IMR-90 (cell line): ENCODE data around the gene FAM217B. TPM values are rescaled to one million over a fixed set of nuclear protein-coding genes. Genes with fewer than 3 reads are reported as not detected.

Experiments used
- ATAC-seq: fragments of 200-7000 bp; cut with Tn5 transposase; 2 replicates; pipeline ENCODE4 v1.9.1; 2020; ENCODE audit warnings: low read depth, mild to moderate bottlenecking, moderate library complexity
- BruUV-seq: library from RNA; stranded (reverse); fragments of 400-500 nt; replicated peaks from 2 replicates; lab custom pipeline; 2021; lab: Mats Ljungman, UMichigan
- CTCF ChIA-PET: fragments of 300-600 bp; formaldehyde crosslinking; extraction: SDS; loops from one replicate; lab custom pipeline; 2021; ENCODE audit warnings: antibody characterized with exemption; lab: Yijun Ruan, JAX
- POLR2A ChIA-PET: fragments of 300-600 bp; sonication (Branson Sonifier 250); formaldehyde crosslinking; loops from one replicate; lab custom pipeline; 2022; ENCODE audit warnings: antibody characterized with exemption; ENCODE audit not compliant: unreplicated experiment; lab: Charles Lee
- DNase-seq: peaks from one replicate; pipeline ENCODE4 v3.0.0; 2013
- H2AFZ ChIP-seq: replicated peaks from 2 replicates; pipeline ENCODE3; 2013; ENCODE audit warnings: low read length, mild to moderate bottlenecking; ENCODE audit not compliant: poor library complexity
- H2AK5ac ChIP-seq: 2 replicates; pipeline ENCODE4 v1.6.1; 2013; ENCODE audit warnings: low read depth, low read length, inconsistent platforms
- H2AK9ac ChIP-seq: replicated peaks from 2 replicates; pipeline ENCODE3; 2013; ENCODE audit warnings: mild to moderate bottlenecking, low read depth, low read length, moderate library complexity; ENCODE audit not compliant: poor library complexity
- H2BK120ac ChIP-seq: 2 replicates; pipeline ENCODE4 v1.6.1; 2013; ENCODE audit warnings: low read depth, low read length, inconsistent platforms
- H2BK15ac ChIP-seq: 3 replicates; pipeline ENCODE4 v1.6.1; 2013; ENCODE audit warnings: low read depth, low read length, inconsistent platforms
- H2BK20ac ChIP-seq: 2 replicates; pipeline ENCODE4 v1.6.1; 2013; ENCODE audit warnings: low read depth, mild to moderate bottlenecking, inconsistent platforms, low read length, moderate library complexity
- H2BK5ac ChIP-seq: 2 replicates; pipeline ENCODE4 v1.6.1; 2013; ENCODE audit warnings: mild to moderate bottlenecking, low read depth, low read length, inconsistent platforms; ENCODE audit not compliant: poor library complexity, severe bottlenecking
- H3K14ac ChIP-seq: replicated peaks from 2 replicates; pipeline ENCODE4 v1.6.1; 2013; ENCODE audit warnings: low read depth, low read length, inconsistent platforms
- H3K18ac ChIP-seq: 2 replicates; pipeline ENCODE4 v1.6.1; 2013; ENCODE audit warnings: low read depth, low read length, control low read depth
- H3K23ac ChIP-seq: 2 replicates; pipeline ENCODE4 v1.6.1; 2013; ENCODE audit warnings: low read depth, low read length, inconsistent platforms
- H3K27ac ChIP-seq: 2 replicates; pipeline ENCODE4 v1.5.1; 2013; ENCODE audit warnings: mild to moderate bottlenecking, control low read depth, low read length; ENCODE audit not compliant: insufficient read depth
- H3K27me3 ChIP-seq: 2 replicates; pipeline ENCODE4 v1.6.1; 2013; ENCODE audit warnings: low read length; ENCODE audit not compliant: control insufficient read depth, insufficient read depth
- H3K36me3 ChIP-seq: 2 replicates; pipeline ENCODE4 v1.6.1; 2013; ENCODE audit warnings: low read length, mixed read lengths; ENCODE audit not compliant: control insufficient read depth, insufficient read depth
- H3K4ac ChIP-seq: 2 replicates; pipeline ENCODE4 v1.6.1; 2013; ENCODE audit warnings: low read depth, low read length, inconsistent platforms
- H3K4me1 ChIP-seq: 2 replicates; pipeline ENCODE4 v1.6.1; 2013; ENCODE audit warnings: low read length, mixed read lengths; ENCODE audit not compliant: control insufficient read depth, insufficient read depth
- H3K4me2 ChIP-seq: 2 replicates; pipeline ENCODE4 v1.6.1; 2013; ENCODE audit warnings: low read depth, mild to moderate bottlenecking, control low read depth, low read length, moderate library complexity
- H3K4me3 ChIP-seq: 2 replicates; pipeline ENCODE4 v1.5.1; 2013; ENCODE audit warnings: low read depth, mild to moderate bottlenecking, control low read depth, low read length, moderate library complexity; ENCODE audit not compliant: insufficient read depth
- H3K56ac ChIP-seq: 2 replicates; pipeline ENCODE4 v1.6.1; 2013; ENCODE audit warnings: low read length, inconsistent platforms; ENCODE audit not compliant: insufficient read depth; ENCODE audit errors: extremely low read depth
- H3K79me1 ChIP-seq, 2 experiments: 2 replicates each; pipeline ENCODE4 v1.6.1; 2013; ENCODE audit warnings: low read length in 2 of 2, inconsistent platforms in 1 of 2, low read depth in 1 of 2
- H3K9ac ChIP-seq: 2 replicates; pipeline ENCODE4 v1.6.1; 2013; ENCODE audit warnings: low read depth, low read length, control low read depth
- H3K9me1 ChIP-seq: 2 replicates; pipeline ENCODE4 v1.6.1; 2013; ENCODE audit warnings: low read length, inconsistent platforms; ENCODE audit not compliant: insufficient read depth
- H3K9me3 ChIP-seq: 2 replicates; pipeline ENCODE4 v1.6.1; 2013; ENCODE audit warnings: low read length; ENCODE audit not compliant: control insufficient read depth, insufficient read depth
- H4K20me1 ChIP-seq: 2 replicates; pipeline ENCODE4 v1.6.1; 2013; ENCODE audit warnings: low read length, inconsistent platforms; ENCODE audit not compliant: insufficient read depth
- H4K5ac ChIP-seq: 2 replicates; pipeline ENCODE4 v1.6.1; 2013; ENCODE audit warnings: mild to moderate bottlenecking, low read depth, low read length, control low read depth
- H4K8ac ChIP-seq, 2 experiments: 2 replicates each; pipeline ENCODE4 v1.6.1; 2013; ENCODE audit warnings: low read depth in 2 of 2, low read length in 2 of 2, control low read depth in 1 of 2, inconsistent platforms in 1 of 2
- H4K91ac ChIP-seq: 2 replicates; pipeline ENCODE4 v1.6.1; 2013; ENCODE audit warnings: low read depth, low read length, inconsistent platforms; ENCODE audit not compliant: insufficient read depth
- BHLHE40 ChIP-seq: fragments of 150-350 bp; IDR thresholded peaks from 2 replicates; pipeline ENCODE4 v1.6.1; 2016; ENCODE audit warnings: mild to moderate bottlenecking, low read depth, low read length
- CEBPB ChIP-seq: IDR thresholded peaks from 2 replicates; pipeline ENCODE4 v1.6.1; 2012; ENCODE audit warnings: low read depth, low read length, improper control_type of control experiment
- CHD1 ChIP-seq: IDR thresholded peaks from 2 replicates; pipeline ENCODE4 v1.6.1; 2012; ENCODE audit warnings: low read depth, low read length, improper control_type of control experiment
- FOS ChIP-seq: fragments of 150-350 bp; IDR thresholded peaks from 2 replicates; pipeline ENCODE4 v1.6.1; 2016; ENCODE audit warnings: low read depth, low read length
- MAFK ChIP-seq: IDR thresholded peaks from 2 replicates; pipeline ENCODE4 v1.6.1; 2012; ENCODE audit warnings: low read depth, low read length, improper control_type of control experiment
- MAZ ChIP-seq: IDR thresholded peaks from 2 replicates; pipeline ENCODE4 v1.6.1; 2012; ENCODE audit warnings: low read depth, mild to moderate bottlenecking, low read length, improper control_type of control experiment, moderate library complexity, borderline replicate concordance
- MXI1 ChIP-seq: IDR thresholded peaks from 2 replicates; pipeline ENCODE4 v1.6.1; 2012; ENCODE audit warnings: low read depth, mild to moderate bottlenecking, low read length, moderate library complexity, borderline replicate concordance
- NFE2L2 ChIP-seq: fragments of 150-350 bp; IDR thresholded peaks from 2 replicates; pipeline ENCODE4 v1.6.1; 2016; ENCODE audit warnings: low read depth, mild to moderate bottlenecking, low read length
- POLR2A ChIP-seq: IDR thresholded peaks from 2 replicates; pipeline ENCODE4 v1.6.1; 2012; ENCODE audit warnings: mild to moderate bottlenecking, low read depth, low read length
- RAD21 ChIP-seq: IDR thresholded peaks from 2 replicates; pipeline ENCODE4 v1.6.1; 2012; ENCODE audit warnings: low read length, improper control_type of control experiment
- RCOR1 ChIP-seq: IDR thresholded peaks from 2 replicates; pipeline ENCODE4 v1.6.1; 2012; ENCODE audit warnings: mild to moderate bottlenecking, low read length, improper control_type of control experiment; ENCODE audit not compliant: insufficient replicate concordance
- RFX5 ChIP-seq: IDR thresholded peaks from 2 replicates; pipeline ENCODE4 v1.8.0; 2012; ENCODE audit warnings: low read depth, mild to moderate bottlenecking, low read length, moderate library complexity
- SMC3 ChIP-seq: fragments of 150-350 bp; IDR thresholded peaks from 2 replicates; pipeline ENCODE4 v1.6.1; 2016; ENCODE audit warnings: low read depth, mild to moderate bottlenecking, antibody characterized with exemption, low read length, moderate library complexity
- WGBS, 2 experiments: methylation state at CpG; one replicate each; pipeline versions ENCODE4 v1.1.5 to v1.1.7; 2013; ENCODE audit warnings: missing lambda C conversion rate in 2 of 2; ENCODE audit not compliant: insufficient read length in 1 of 2; ENCODE audit errors: extremely low coverage in 2 of 2; 5-methylcytosine and 5-hydroxymethylcytosine counted together
- dilution Hi-C: fragments of 300-500 bp; cut with HindIII; formaldehyde crosslinking; loops from one replicate; pipeline ENCODE4 v1.14.3; 2018; ENCODE audit warnings: low sequenced_read_pairs; ENCODE audit not compliant: unreplicated experiment
- in situ Hi-C: fragments of 300-500 bp; cut with MboI; formaldehyde crosslinking; loops from 3 replicates; pipeline ENCODE4 v1.14.3; 2019; ENCODE audit warnings: low sequenced_read_pairs, inconsistent platforms, mixed read lengths
- intact Hi-C: fragments of 100-400 bp; cut with micrococcal nuclease; formaldehyde crosslinking; loops from 2 replicates; pipeline ENCODE4 v1.10.0; 2022
- polyA plus RNA-seq, 3 experiments: library from polyadenylated mRNA; depleted of rRNA; stranded (reverse); fragments of >200 nt; gene quantifications; 2 replicates each; pipeline ENCODE4 v1.2.3, GENCODE V29; 2012; ENCODE audit warnings: low replicate concordance in 1 of 3
- total RNA-seq: library from RNA; depleted of rRNA; stranded (reverse); fragments of >200 nt; gene quantifications from 2 replicates; pipeline ENCODE4 v1.2.3, GENCODE V29; 2012
- TF ChIP-seq, protein P1 (sequence below): conservative IDR thresholded peaks from 2 replicates; pipeline ENCODE4 v1.5.1; 2012; ENCODE audit warnings: mild to moderate bottlenecking, low read depth, low read length, improper control_type of control experiment
- TF ChIP-seq, protein P2 (sequence below): fragments of 150-350 bp; IDR thresholded peaks from 2 replicates; pipeline ENCODE4 v1.6.1; 2016; ENCODE audit warnings: low read depth, mild to moderate bottlenecking, low read length, moderate library complexity, borderline replicate concordance
- TF ChIP-seq, protein P3 (sequence below): fragments of 150-350 bp; IDR thresholded peaks from 2 replicates; pipeline ENCODE4 v1.6.1; 2017; ENCODE audit warnings: mild to moderate bottlenecking, antibody characterized with exemption, low read length, low read depth

FAM217B gene
- total and polyA plus RNA-seq, 2 of the 4 experiments (the other 2 are of a cell fraction): 3.0 to 3.9 TPM

DNA sequence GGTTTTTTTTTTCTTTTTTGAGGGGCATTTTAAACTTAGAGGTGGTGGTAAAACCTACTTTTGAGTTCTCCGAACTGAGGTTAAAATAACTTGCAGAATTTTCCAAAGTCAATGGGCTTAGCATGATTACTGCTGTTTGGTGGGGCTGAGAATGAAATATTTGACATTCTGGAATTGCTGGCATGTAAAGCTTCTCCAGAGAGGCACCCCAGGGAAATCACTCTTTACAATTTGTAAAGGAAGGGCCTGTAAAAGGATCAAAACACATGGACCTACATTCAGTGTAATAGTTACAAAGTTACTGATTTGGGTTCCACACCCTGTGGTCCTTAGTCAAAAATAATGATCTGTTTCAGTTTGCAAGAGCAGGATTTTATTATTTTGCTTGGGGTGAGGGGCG lies 5.5 kb downstream of the FAM217B start:
- ATAC-seq (peak; percentile 42), DNase-seq (no peak)
- in situ Hi-C loops (no loop called here), intact Hi-C loops (loop anchor here (5.0 to 10.0 kb wide), 3 partner anchors 371 to 1239 kb away; no protein-coding TSS in a partner anchor), dilution Hi-C loops (no loop called here)
- Histone ChIP-seq H3K9me3 (no peaks in the 10 kb centered on the region), H2BK20ac (no peak overlapping the region), H3K18ac (no peak overlapping the region), H4K20me1 (no peaks in the 10 kb centered on the region), H4K91ac (no peak overlapping the region), H3K4me3 (no peak overlapping the region), H3K27me3 (no peaks in the 10 kb centered on the region), H2AK9ac (no peak overlapping the region), H3K36me3 (peaks cover 11% of the 10 kb centered on the region), H3K56ac (no peak overlapping the region), H3K79me1 (peaks cover 0 to 4% of the 10 kb centered on the region in 2 experiments; a peak in 1 of 4 replicates), H3K4ac (no peak overlapping the region), H3K9me1 (no peaks in the 10 kb centered on the region), H3K27ac (no peak overlapping the region), H2AFZ (no peak overlapping the region), H3K9ac (peak overlapping the region; percentile 37; the same call in 1 of the 2 replicates), H3K23ac (no peak overlapping the region), H4K8ac (no peak overlapping the region), H2BK15ac (no peak overlapping the region), H3K4me1 (peaks cover 2% of the 10 kb centered on the region), H3K14ac (no peak overlapping the region), H3K4me2 (peak overlapping the region; percentile 57), H2BK5ac (no peak overlapping the region), H4K5ac (no peak overlapping the region), H2BK120ac (no peak overlapping the region), H2AK5ac (no peak overlapping the region)
- WGBS, 2 experiments: no CpG with 5 or more reads among the region's 2 CpGs
- CTCF ChIA-PET: interaction anchor here (0.6 kb wide), 1 partner anchor 261 kb away, joined by 4 read pairs; no protein-coding TSS in a partner anchor
- POLR2A ChIA-PET: no interaction called here
- no TSS peak for BruUV-seq
- TF ChIP-seq RCOR1 (no peak), BHLHE40 (no peak), SMC3 (no peak), CHD1 (no peak), RAD21 (no peak), POLR2A (no peak), FOS (no peak), MAZ (no peak), MXI1 (no peak), NFE2L2 (no peak), RFX5 (no peak), MAFK (no peak), CEBPB (no peak)
- TF ChIP-seq, protein P1, sequence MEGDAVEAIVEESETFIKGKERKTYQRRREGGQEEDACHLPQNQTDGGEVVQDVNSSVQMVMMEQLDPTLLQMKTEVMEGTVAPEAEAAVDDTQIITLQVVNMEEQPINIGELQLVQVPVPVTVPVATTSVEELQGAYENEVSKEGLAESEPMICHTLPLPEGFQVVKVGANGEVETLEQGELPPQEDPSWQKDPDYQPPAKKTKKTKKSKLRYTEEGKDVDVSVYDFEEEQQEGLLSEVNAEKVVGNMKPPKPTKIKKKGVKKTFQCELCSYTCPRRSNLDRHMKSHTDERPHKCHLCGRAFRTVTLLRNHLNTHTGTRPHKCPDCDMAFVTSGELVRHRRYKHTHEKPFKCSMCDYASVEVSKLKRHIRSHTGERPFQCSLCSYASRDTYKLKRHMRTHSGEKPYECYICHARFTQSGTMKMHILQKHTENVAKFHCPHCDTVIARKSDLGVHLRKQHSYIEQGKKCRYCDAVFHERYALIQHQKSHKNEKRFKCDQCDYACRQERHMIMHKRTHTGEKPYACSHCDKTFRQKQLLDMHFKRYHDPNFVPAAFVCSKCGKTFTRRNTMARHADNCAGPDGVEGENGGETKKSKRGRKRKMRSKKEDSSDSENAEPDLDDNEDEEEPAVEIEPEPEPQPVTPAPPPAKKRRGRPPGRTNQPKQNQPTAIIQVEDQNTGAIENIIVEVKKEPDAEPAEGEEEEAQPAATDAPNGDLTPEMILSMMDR: no peak
- TF ChIP-seq, protein P2, sequence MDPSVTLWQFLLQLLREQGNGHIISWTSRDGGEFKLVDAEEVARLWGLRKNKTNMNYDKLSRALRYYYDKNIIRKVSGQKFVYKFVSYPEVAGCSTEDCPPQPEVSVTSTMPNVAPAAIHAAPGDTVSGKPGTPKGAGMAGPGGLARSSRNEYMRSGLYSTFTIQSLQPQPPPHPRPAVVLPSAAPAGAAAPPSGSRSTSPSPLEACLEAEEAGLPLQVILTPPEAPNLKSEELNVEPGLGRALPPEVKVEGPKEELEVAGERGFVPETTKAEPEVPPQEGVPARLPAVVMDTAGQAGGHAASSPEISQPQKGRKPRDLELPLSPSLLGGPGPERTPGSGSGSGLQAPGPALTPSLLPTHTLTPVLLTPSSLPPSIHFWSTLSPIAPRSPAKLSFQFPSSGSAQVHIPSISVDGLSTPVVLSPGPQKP: no peak
- TF ChIP-seq, protein P3, sequence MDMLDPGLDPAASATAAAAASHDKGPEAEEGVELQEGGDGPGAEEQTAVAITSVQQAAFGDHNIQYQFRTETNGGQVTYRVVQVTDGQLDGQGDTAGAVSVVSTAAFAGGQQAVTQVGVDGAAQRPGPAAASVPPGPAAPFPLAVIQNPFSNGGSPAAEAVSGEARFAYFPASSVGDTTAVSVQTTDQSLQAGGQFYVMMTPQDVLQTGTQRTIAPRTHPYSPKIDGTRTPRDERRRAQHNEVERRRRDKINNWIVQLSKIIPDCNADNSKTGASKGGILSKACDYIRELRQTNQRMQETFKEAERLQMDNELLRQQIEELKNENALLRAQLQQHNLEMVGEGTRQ: no peak
